Fibroblast of skin of left quadriceps (primary cell): Measurements from ENCODE around the gene TTC7B.

Experiments used
- DNase-seq, 2 experiments: peaks; one replicate each; pipeline ENCODE4 v3.0.0-alpha.2; 2013; ENCODE audit warnings: low read depth in 2 of 2

The TTC7B gene

DNA sequence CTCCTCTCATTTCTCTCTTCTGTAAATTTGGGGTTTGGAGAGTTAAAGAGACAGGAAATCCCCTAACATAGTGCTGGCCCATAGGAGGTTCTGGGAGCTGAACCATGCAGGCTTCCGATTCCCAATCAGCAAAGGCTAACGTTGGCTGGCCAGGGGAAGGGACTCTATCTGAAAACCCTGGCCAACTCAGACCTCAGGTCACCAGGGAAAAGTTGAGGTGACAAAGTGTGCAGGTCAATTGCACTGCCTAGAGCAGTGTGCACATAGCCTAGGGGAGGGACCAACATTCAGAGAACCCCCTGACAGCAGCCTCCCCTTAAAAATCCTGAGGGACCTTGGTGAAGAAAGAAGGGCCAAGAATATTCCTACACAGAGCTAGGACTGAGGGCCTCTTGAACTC, 38.9 kb downstream of the TTC7B start:
- DNase-seq, result no peak

DNA sequence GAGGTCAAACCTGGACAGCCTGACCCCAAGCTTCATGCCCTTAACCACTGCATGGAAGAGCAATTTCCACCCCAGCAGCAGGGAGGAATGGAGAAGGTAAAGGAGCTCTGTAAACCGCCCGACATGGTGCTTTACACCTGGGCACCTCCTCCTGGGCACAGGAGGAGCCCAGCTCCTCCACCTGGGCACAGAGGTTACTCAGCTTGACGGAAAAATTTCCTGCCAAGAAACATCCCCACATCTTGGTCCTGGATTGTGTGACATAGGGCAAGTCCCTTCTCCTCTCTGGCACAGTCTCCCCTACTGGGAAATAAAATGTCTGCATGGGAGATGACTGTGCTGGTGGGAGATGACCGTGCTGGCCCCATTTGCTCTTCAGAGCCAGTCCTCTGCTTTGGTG, 40.8 kb downstream of the TTC7B start:
- DNase-seq, result no peak

DNA sequence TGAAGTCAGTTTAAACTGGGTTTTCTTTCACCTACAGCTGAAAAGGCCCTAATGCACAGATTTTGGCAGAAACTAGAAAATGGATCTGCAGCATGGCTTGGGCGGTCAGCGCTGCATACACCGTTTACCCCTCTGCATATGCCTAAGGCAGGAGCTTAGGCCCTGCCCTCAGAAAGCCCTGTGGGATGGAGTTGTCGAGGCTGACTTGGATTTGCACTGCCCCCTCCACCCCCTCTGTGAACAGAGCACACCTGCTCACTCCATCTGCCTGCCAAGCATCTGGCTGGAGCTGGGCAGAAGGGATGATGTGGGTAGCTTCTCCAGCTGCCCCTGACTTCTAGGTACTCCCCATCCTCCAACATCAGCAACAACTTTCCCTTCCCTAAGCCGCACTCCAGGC, 41.9 kb downstream of the TTC7B start:
- no peak for DNase-seq

DNA sequence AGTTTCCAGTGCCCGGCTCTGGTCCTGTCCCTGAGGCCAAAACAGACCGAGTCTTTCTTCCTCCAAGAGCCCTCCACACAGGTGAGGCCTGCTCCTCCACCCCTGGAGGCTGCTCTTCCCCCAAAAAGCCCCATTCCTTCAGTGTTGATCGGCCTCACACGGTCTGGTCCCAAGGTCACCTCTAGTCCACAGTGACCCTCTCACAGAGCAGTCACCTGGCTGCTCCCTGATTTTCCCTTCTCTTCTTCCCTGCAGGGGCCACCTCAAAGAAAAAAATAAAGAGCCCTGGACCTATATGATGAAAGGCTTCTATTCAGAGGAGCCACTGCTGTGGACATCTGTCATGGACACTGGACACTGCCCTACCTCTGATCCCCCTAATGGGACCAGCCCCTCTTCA, 42.5 kb downstream of the TTC7B start:
- DNase-seq, result no peak

DNA sequence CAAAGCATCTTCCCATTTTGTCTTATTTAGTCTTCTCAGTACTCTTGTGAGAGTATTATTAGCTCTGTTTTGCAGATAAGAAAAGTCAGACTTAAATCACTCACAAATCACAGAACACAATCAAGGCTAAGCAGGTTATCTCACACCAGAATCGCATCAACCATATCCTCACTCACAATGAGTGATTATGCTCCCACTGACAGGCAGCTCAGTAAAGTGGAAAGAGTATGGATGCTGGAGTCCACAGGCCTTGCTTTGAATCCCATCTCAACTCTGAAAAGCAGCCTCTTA, 43.1 kb downstream of the TTC7B start:
- DNase-seq, result no peak

DNA sequence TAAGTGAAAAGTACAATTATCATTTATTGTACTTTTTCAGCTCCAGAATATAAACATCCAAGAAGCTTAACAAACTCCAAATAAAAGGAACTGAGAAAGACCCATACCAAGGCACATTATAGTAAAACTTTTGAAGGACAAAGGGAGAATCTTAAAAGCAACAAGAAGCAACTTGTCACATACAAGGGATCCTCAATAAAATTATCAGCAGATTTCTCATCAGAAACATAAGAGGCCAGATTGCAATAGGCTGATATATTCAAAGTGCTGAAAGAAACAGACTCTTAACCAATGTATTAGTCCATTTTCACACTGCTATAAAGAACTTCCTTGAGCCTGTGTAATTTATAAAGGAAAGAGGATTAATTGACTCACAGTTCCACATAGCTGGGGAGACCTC, 48.3 kb downstream of the TTC7B start:
- no peak for DNase-seq

DNA sequence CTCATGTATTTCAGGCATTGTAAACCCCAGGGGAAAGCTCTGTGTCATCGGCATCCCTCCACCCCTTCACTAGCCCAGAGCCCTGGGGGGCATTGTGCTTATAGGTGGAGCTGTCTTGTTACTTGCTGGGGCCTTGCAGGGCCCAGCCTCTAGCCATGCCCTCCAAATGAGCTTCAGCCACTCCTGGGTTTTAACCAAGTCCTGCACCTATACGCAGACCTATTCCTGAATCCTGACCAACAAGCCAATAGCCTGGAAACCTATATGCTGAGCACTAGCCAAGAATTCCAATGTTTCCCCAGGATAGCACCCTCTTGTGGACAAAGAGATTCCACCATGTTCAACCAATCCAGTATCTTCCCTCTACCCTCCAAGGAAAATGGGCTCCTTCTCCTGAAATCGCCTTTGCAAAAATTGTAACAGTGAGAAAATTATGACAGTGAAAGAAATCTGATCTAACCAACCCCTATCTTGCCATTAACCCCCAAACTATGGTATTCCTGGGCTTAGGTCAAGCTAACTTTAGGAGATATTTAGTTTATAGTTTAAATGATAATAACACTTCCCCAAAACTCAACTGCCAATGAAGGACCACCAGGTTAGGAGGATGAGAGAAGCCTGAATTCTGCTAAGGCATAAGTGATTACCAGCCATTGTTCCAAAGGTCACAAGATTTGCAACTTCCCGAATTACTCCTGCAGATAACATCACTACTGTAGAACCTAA, 55.5 kb downstream of the TTC7B start:
- DNase-seq, result no peak

DNA sequence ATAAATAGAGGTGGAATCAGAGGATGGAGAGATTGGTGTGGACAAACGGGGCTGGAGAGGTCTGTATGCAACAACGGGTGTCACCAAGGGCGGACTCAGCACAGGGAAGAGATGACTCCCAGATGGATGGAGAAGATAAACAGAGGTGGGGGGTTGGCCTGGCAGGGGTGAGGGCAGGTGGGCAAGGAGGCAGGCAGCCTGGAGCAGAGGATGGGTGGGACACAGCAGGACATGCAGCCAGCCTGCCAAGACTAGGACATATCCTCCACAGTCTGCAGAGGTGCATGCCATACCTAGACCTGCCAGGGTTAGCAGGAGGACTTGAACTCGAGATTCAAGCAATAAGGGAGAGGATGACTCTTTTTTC, 56.2 kb downstream of the TTC7B start:
- DNase-seq, result no peak

DNA sequence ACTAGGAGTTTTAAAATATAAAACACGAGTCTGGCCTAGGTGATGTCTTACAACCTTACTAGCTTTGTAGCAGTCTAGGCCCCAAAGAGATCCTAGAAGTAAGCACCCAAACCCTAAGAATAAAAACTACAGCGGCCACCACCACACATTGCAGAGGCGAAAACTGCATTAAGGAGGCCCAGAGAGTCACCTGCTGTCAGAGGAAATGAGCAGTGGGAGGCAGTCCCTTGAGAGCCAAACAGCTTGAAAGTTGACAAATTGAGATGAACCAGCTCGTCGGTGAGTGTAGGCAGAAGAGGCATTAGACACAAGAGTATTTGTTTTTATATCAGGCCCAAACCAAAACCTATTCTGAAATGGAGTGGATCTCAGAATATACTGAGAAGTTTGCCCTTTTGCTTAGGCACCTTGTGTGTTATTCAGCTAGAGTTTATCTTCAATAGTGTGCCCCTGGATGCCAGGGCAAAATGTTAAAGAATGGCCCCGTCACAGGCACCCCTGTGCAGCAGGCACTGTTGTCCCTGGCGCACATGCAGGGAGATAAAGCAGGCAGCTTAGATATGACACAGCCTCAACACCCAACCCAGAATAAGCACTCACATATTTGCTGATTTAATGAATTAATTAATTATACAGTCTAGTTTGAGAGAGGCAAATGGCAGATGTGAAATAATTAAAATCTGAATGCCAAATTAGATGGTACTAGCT, 56.7 kb downstream of the TTC7B start:
- no peak for DNase-seq

DNA sequence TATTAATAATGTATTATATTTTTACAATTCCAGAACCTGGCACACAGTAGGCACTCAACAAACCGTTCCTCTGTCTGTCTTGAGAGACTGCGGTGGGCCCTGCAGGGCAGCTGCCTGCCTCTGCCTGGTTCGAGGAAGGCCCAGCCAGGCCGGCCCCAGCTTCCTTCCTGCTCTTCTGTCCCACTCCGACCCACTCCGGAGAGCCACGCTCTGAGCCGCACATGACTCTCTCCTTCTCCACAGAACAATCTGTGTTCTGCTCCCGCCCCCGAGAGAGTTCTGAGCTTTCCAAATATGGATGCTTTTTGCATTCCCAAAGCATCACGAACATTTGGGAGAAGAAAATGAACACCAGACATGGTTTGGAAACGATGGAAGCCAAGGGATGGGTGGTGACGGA, 57.3 kb downstream of the TTC7B start:
- peak; percentile 49 for DNase-seq

DNA sequence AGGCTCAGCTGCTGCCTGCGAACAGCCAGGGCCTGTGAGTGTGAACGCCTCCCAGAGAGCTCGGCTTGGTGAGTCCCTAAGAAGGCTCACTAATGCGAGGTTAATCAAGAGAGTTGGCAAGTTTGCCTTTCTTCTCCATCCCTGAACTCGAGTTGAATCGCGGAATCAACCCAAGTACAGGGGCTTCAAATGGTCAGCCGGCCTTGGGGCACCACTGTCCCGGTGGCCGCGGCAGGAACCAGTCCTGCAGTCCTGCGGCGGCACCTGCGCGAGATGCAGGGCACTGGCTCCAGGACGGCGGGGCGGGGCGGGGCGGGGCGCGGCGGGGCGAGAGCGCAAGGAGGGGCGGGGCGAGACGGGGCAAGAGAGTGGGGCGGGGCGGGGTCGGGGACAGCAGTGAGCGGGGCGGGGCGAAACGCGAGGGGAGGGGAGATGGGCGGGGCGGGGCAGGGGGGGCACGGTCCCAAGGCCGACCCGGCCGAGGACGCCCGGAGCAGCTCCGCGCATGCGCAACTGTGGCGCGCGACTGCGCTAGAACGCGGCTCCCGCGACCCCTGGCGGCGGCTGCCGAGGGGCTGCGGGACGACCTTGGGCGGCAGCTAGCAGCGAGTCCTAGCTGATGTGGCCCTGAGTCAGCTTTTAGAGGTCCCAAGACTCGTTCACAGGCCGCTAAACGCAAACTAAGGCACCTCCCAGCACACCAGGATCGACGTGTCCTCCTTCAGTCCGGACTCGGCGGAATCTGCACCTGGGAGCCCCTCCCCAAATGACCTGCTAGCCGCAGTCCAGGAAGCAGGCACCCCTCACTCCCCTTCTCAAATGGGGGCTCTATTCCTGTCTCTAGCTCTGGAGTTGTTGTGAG, 58.0 kb downstream of the TTC7B start:
- peak; percentile 67 to 70 for DNase-seq

DNA sequence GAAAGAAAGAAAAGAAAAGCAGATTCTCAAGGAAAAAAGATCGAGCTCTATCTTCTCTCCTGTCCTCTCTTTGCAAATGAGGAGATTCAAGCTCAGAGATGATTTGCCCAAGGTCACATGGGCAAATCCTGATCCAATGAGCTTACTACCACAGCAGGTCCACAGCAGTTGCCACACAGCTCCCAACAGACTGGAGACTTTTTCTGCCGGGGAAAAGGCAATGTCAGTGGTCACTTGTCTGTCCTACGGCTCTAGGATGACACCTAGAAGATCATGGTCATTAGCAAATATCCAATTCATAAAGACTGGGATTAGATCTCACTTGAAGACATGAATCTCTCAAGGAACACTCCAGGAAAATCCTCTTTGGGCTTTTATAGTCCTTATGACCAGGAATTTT, 58.8 kb downstream of the TTC7B start:
- DNase-seq, result no peak

DNA sequence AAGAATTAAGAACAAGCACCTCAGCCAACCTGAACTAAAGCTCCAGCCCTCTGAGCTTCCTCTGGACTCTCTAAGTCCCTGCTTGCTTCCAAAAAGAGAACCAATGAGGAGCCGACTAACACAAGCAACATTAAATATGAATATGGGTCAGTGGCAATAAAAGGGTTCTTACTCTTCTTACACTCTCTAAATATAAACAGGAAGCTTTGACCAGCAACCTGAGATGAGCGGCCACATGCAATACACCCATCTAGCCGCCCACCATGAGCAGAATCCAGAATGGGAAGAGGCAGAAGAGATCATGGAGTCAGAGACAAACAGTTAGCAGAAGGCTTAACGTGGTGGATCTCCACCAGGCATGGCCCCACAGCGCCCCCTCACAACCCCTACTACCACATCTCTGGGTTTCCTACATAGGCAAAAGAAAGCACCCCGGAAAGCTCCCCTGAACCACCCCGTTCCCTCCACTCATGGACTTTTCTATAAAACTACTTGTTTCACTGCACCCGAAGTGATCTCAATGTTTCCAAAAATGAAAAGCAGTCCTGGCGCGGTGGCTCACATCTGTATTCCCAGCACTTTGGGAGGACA, 59.4 kb downstream of the TTC7B start:
- DNase-seq, result no peak

DNA sequence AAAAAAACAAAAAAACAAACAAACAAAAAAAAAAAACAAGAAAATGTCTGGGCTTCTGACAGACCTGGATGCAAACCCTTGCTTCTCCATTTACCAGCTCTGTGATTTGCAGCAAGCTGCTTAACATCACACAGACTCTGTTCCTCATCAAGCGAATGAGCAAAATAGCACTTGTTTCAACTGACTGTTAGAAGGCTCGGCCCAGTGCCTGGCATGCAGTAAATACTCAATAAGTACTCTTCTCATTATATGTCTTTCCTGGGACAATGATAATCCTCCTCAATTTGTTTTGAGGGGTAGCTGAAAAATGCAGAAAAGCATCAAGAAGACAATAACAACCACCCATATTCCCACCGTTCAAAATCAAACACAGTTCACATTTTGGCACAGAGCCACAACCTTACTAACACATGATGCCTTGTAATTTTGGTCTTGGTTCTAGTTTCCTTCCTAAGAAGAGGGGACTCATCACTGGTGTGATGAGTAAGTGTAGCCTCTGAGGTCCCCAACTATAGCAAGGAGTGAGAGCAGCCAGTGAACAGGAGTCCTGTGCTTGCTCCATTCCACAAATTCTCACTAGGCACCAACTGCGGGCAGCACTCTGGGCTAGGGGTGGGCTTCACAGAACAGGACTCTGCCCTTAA, 60.4 kb downstream of the TTC7B start:
- DNase-seq, result no peak

DNA sequence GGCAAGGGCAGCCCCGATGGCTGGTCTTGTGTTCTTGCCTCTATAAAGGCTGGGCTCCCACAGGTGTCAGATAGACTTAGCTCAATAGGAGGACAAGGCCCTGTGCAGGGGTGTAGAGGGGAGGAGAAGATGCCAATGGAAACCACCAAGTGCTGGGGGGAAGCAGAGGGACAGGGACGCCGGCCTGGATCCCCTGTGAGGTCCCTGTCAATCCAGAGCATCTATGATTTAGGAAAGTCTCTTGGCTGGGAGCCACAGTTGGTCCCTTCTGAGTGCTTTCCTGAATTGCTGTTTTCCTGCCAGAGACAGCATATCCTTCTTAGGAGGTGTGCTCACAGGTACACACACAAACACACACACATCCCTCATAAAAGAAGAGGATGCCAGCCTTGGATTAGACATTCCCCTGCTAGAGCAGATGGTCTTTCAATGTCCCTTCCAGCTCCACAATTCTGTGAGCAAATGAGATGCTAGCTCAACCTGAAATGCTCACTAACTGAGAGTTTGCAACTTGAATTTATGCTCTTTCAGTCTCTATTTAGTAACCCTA, 62.7 kb downstream of the TTC7B start:
- DNase-seq, result no peak

DNA sequence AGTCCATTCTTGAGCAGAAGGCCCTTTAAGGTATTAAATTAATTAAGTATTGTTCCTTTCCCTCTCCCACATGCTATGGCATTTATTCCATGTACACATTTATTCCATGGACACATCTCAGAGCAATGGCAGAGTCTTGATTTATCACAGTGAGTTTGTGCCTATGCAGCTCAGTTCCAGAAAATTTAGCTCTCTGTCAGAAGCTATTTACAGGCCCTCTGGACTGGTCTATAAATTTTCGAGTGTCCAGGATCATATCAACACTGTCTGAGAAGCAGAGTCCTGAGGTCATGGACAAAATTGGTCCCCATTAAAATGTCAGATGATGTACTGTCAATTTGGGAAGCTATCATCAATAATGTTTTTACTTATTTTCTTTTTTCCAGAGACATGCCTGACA, 65.5 kb downstream of the TTC7B start:
- no peak for DNase-seq

DNA sequence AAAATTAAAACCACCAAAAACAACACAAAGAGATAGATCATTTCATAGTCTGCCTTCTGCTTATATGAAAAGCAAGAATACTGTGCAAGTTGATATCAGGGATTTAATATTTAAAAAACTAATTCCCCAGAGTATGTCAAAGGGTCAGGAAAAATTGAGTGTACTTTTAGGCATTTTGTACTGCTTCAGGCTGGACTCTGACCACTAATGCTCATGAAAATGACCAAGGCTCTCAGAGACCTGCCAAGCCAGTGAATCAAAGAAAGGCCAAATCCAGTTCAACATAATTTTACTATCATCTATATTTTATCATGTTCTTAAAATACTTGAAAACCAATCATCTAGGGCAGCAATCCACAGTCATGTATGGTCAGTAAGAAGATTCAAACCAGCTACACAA, 66.0 kb downstream of the TTC7B start:
- no peak for DNase-seq

DNA sequence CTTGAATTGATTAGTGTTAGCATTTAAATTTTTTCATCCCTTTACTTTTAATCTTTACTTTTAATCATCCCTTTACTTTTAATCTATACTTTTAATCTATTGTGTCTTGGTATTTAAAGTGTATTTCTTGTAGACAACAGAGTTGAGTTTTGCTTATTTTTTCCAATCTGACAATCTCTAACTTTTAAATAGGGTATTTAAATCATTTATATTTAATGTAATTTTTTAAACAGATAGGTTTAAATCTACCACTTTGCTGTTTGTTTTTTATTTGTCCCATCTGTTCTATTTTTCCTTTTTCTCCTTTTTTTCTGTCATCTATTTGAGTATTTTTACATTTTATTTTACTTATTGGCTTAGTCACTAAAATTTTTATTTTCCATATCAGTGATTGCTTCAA, 68.3 kb downstream of the TTC7B start:
- no peak for DNase-seq

DNA sequence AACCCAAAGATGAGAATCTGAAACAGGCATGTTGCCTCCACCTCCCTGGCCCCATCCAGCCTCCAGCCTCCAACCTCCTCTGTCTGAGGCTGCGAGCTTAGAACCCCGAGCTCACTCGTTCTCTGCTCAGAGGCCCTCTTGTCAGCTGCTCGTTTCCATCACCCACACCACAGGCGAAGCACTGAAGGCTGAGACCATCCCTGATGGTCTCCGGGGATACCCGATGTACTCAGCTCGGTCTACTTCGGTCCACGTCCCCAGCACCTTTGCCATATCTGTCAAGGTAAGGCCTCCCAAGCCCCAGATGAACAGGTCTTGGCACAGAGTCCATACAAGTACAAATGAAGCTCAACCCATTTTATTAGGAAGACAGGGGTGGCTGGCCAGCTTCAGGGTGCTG, 72.4 kb downstream of the TTC7B start:
- DNase-seq, result no peak

DNA sequence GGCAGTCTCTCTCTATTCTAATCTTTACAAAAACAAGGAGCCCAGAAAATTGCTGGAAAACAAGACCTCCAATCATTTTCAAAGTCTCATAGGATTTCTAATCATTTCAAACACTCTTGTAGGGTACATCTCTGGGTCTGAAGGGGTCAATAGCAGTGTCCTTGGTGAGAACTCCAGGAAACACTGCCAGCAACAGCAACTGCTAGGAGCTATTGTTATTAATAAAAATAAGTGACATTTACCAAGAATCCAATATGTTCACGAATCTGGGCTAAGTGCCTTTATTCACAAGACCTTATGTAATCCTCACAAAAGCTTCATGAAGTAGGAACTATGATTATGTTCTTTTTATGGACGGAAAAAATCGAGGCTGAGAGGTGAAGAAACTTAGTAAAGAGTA, 72.8 kb downstream of the TTC7B start:
- DNase-seq, result no peak

DNA sequence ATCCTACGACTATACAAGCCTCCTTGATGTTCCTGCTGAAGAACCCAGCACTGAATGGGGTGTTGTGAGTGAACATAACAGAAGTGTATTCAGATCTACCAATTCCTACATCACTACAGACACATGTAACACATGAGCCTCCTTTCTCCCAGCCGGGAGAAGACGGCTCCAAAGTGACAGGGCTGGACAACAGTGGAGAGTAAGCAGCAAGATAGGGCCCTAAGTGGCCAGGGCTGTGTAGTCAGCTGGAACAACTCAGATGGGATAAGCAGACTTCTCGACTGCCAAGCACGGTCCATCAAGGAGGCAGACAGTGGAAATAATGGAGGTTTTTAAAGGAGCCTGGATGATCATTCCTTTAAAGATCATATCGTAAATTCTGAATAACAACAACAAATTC, 73.5 kb downstream of the TTC7B start:
- DNase-seq, result no peak

DNA sequence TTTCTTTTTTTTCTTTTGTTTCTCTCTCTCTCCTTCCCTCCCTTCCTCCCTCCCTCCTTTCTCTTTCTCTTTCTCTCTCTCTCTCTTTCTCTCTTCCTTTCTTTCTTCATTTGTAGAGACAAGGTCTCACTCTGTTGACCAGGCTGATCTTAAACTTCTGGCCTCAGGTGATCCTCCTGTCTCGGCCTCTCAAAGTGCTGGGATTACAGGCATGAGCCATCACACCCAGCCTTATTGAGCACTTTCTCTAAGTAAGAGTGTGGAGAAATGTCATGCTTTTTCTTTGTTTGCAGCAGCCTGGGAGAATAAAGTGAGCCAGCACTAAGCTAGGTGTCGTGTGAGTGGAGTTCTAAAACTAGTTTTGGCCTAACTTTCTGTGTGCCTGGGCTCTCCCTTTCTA, 74.0 kb downstream of the TTC7B start:
- no peak for DNase-seq
